Fibroblast of skin of scalp (primary cell): ENCODE data around the gene MBNL1.

Experiments used
- DNase-seq: peaks from one replicate; pipeline ENCODE4 v3.0.0-alpha.2; 2013

MBNL1 gene

GRCh38 chr3:152457500-152458375 is 189.0 kb downstream of the MBNL1 start:
- DNase-seq = no peak

- DNase-seq = peak; percentile 38
These were observed 189.8 kb downstream of the MBNL1 start for GRCh38 chr3:152458376-152459117.

GRCh38 chr3:152459118-152459515 is 190.4 kb downstream of the MBNL1 start:
- no peak for DNase-seq

GRCh38 chr3:152459572-152459971 is 190.8 kb downstream of the MBNL1 start:
- DNase-seq = no peak

GRCh38 chr3:152460936-152461335 is 192.2 kb downstream of the MBNL1 start:
- no peak for DNase-seq

- no peak for DNase-seq
These were observed 192.7 kb downstream of the MBNL1 start for GRCh38 chr3:152461460-152461859.

GRCh38 chr3:152466784-152467183 is 198.1 kb downstream of the MBNL1 start:
- peak; percentile 72 for DNase-seq

- DNase-seq = no peak
These were observed 200.7 kb downstream of the MBNL1 start for GRCh38 chr3:152469248-152470025.

GRCh38 chr3:152470095-152470494 is 201.4 kb downstream of the MBNL1 start:
- DNase-seq = no peak

- no peak for DNase-seq
These were observed 202.2 kb downstream of the MBNL1 start for GRCh38 chr3:152470893-152471292.

- peak; percentile 62 for DNase-seq
These were observed 203.3 kb downstream of the MBNL1 start for GRCh38 chr3:152471814-152472671.

- no peak for DNase-seq
These were observed 203.9 kb downstream of the MBNL1 start for GRCh38 chr3:152472672-152472954.

- peak; percentile 76 for DNase-seq
These were observed 205.9 kb downstream of the MBNL1 start for GRCh38 chr3:152474585-152474984.

GRCh38 chr3:152477422-152477821 is 208.7 kb downstream of the MBNL1 start:
- no peak for DNase-seq

GRCh38 chr3:152480282-152480953 is 211.7 kb downstream of the MBNL1 start:
- no peak for DNase-seq

- no peak for DNase-seq
These were observed 217.6 kb downstream of the MBNL1 start for GRCh38 chr3:152486364-152486763.

- no peak for DNase-seq
These were observed 219.7 kb downstream of the MBNL1 start for GRCh38 chr3:152488449-152488848.

- no peak for DNase-seq
These were observed 223.2 kb downstream of the MBNL1 start for GRCh38 chr3:152491922-152492321.

- DNase-seq = no peak
These were observed 227.6 kb downstream of the MBNL1 start for GRCh38 chr3:152496286-152496685.

GRCh38 chr3:152496716-152497115 is 228.0 kb downstream of the MBNL1 start:
- no peak for DNase-seq

- no peak for DNase-seq
These were observed 228.7 kb downstream of the MBNL1 start for GRCh38 chr3:152497457-152497856.

GRCh38 chr3:152497890-152498289 is 229.2 kb downstream of the MBNL1 start:
- DNase-seq = no peak
